ENCODE data around the gene GPR15.

GRCh38 chr3:98531622-98532274 is at the start of gene GPR15:
- TF ChIP-seq EP300 (IDR thresholded peaks at IDR 0.05) = no peak
- no peak for TF ChIP-seq CTCF (IDR thresholded peaks at IDR 0.05)
- TF ChIP-seq POLR2AphosphoS5 (IDR thresholded peaks at IDR 0.05) = no peak
